ENCODE data around the gene MOSMO. TPM values are rescaled to one million over a fixed set of nuclear protein-coding genes. Genes with fewer than 3 reads are reported as not detected.

MOSMO gene
- total and polyA plus RNA-seq, 9 of the 15 experiments (the other 6 are each of a cell fraction or from before 2014, with no cell fraction given): 1.9 to 13.3 (median 7.7) TPM

DNA sequence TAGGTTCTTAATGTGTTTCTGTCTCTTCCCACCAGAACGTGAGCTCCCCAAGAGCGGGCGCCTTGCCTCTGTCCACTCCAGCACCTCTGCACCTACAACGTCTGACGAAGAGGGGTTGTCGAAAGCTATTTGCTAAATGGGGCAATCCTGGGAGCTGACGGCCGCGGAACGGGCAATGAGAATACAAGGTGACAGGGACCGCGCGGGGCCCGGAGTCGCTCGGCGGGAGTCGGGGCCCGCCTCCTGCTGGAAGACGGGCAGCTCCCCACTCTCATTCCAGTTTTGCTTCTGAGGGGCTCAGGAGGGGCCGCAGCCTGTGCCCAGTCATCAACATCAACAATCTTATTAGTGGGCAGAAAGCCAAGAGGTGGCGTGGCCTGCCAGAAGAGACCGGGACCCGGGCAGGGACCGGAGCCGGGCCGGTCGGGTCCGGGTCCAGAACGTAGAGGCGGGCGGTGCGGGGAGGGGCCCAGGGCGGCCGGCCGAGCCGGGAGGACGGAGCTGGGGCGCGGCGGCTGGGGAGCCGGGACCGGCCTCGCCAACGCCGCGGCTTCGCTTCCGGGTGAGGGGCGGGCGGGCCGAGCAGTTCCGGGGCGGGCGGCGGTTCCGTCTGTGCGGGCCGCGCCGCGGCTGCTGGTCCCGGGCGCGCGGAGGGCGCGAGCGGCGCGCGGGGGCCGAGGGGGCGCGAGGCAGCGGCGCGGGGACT, at the start of gene MOSMO (continued):
- TF ChIP-seq, protein P1, sequence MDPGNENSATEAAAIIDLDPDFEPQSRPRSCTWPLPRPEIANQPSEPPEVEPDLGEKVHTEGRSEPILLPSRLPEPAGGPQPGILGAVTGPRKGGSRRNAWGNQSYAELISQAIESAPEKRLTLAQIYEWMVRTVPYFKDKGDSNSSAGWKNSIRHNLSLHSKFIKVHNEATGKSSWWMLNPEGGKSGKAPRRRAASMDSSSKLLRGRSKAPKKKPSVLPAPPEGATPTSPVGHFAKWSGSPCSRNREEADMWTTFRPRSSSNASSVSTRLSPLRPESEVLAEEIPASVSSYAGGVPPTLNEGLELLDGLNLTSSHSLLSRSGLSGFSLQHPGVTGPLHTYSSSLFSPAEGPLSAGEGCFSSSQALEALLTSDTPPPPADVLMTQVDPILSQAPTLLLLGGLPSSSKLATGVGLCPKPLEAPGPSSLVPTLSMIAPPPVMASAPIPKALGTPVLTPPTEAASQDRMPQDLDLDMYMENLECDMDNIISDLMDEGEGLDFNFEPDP (CRISPR knock-in tag; IDR thresholded peaks at IDR 0.05): no peak
- no peak for TF ChIP-seq TBL1XR1 (IDR thresholded peaks at IDR 0.05; ENCODE audit: low read length in 2 of 2)
- TF ChIP-seq, protein P2, sequence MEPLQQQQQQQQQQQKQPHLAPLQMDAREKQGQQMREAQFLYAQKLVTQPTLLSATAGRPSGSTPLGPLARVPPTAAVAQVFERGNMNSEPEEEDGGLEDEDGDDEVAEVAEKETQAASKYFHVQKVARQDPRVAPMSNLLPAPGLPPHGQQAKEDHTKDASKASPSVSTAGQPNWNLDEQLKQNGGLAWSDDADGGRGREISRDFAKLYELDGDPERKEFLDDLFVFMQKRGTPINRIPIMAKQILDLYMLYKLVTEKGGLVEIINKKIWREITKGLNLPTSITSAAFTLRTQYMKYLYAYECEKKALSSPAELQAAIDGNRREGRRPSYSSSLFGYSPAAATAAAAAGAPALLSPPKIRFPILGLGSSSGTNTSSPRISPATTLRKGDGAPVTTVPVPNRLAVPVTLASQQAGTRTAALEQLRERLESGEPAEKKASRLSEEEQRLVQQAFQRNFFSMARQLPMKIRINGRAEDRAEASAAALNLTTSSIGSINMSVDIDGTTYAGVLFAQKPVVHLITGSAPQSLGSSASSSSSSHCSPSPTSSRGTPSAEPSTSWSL (CRISPR knock-in tag; IDR thresholded peaks at IDR 0.05; ENCODE audit: borderline replicate concordance): no peak
- no peak for TF ChIP-seq U2AF2 (optimal IDR thresholded peaks at IDR 0.05; ENCODE audit: low read depth, low read length)
- TF ChIP-seq TAF1 (IDR thresholded peaks at IDR 0.05; ENCODE audit: control insufficient read depth, extremely low read depth, insufficient read depth, low read length, severe bottlenecking): peak; percentile 30
- TF ChIP-seq, protein P3, sequence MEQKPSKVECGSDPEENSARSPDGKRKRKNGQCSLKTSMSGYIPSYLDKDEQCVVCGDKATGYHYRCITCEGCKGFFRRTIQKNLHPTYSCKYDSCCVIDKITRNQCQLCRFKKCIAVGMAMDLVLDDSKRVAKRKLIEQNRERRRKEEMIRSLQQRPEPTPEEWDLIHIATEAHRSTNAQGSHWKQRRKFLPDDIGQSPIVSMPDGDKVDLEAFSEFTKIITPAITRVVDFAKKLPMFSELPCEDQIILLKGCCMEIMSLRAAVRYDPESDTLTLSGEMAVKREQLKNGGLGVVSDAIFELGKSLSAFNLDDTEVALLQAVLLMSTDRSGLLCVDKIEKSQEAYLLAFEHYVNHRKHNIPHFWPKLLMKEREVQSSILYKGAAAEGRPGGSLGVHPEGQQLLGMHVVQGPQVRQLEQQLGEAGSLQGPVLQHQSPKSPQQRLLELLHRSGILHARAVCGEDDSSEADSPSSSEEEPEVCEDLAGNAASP (IDR thresholded peaks at IDR 0.05): no peak
- no peak for TF ChIP-seq NBN (IDR thresholded peaks at IDR 0.05; ENCODE audit: low read depth)
- no peak for TF ChIP-seq RBM25 (IDR thresholded peaks at IDR 0.05; ENCODE audit: low read depth, low read length, severe bottlenecking)
- TF ChIP-seq, protein P4, sequence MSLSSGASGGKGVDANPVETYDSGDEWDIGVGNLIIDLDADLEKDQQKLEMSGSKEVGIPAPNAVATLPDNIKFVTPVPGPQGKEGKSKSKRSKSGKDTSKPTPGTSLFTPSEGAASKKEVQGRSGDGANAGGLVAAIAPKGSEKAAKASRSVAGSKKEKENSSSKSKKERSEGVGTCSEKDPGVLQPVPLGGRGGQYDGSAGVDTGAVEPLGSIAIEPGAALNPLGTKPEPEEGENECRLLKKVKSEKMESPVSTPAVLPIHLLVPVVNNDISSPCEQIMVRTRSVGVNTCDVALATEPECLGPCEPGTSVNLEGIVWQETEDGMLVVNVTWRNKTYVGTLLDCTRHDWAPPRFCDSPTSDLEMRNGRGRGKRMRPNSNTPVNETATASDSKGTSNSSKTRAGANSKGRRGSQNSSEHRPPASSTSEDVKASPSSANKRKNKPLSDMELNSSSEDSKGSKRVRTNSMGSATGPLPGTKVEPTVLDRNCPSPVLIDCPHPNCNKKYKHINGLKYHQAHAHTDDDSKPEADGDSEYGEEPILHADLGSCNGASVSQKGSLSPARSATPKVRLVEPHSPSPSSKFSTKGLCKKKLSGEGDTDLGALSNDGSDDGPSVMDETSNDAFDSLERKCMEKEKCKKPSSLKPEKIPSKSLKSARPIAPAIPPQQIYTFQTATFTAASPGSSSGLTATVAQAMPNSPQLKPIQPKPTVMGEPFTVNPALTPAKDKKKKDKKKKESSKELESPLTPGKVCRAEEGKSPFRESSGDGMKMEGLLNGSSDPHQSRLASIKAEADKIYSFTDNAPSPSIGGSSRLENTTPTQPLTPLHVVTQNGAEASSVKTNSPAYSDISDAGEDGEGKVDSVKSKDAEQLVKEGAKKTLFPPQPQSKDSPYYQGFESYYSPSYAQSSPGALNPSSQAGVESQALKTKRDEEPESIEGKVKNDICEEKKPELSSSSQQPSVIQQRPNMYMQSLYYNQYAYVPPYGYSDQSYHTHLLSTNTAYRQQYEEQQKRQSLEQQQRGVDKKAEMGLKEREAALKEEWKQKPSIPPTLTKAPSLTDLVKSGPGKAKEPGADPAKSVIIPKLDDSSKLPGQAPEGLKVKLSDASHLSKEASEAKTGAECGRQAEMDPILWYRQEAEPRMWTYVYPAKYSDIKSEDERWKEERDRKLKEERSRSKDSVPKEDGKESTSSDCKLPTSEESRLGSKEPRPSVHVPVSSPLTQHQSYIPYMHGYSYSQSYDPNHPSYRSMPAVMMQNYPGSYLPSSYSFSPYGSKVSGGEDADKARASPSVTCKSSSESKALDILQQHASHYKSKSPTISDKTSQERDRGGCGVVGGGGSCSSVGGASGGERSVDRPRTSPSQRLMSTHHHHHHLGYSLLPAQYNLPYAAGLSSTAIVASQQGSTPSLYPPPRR (CRISPR knock-in tag; IDR thresholded peaks at IDR 0.05; ENCODE audit: borderline replicate concordance): no peak
- no peak for TF ChIP-seq NCOA1 (IDR thresholded peaks at IDR 0.05; ENCODE audit: low read depth)
- no peak for TF ChIP-seq JUND (IDR thresholded peaks at IDR 0.05; ENCODE audit: borderline replicate concordance, low read depth, low read length)
- TF ChIP-seq JUND (tag; IDR thresholded peaks at IDR 0.05; ENCODE audit: borderline replicate concordance, low read depth, low read length): no peak
